OCI-LY1 (cell line): ENCODE results near the gene SSTR1.

Experiments used
- H2AFZ ChIP-seq: fragments of 200-600 bp; sonication (generic), shearing (Covaris generic); 2 replicates; pipeline ENCODE4 v1.6.0; 2014; ENCODE audit warnings: antibody characterized with exemption, mild to moderate bottlenecking, low read length
- H3F3A ChIP-seq: fragments of 200-600 bp; sonication (generic), shearing (Covaris generic); 2 replicates; pipeline ENCODE4 v1.6.0; 2014; ENCODE audit warnings: mild to moderate bottlenecking, antibody characterized with exemption, low read length, moderate library complexity; ENCODE audit not compliant: insufficient read depth
- H3K27ac ChIP-seq: fragments of 200-600 bp; sonication (generic); 2 replicates; pipeline ENCODE4 v1.5.1; 2014; ENCODE audit warnings: low read length, mixed run types, mild to moderate bottlenecking, low read depth; ENCODE audit not compliant: poor library complexity, severe bottlenecking
- H3K27me3 ChIP-seq: fragments of 200-600 bp; sonication (generic); 2 replicates; pipeline ENCODE4 v1.6.0; 2014; ENCODE audit warnings: antibody characterized with exemption, mild to moderate bottlenecking, low read length, moderate library complexity; ENCODE audit not compliant: insufficient read depth
- H3K36me3 ChIP-seq: fragments of 200-600 bp; sonication (generic); 2 replicates; pipeline ENCODE4 v1.6.1; 2014; ENCODE audit warnings: mild to moderate bottlenecking, antibody characterized with exemption, low read length, moderate library complexity, mixed read lengths; ENCODE audit not compliant: insufficient read depth
- H3K4me1 ChIP-seq: fragments of 200-600 bp; sonication (generic); 2 replicates; pipeline ENCODE4 v1.5.1; 2014; ENCODE audit warnings: mild to moderate bottlenecking, low read length, moderate library complexity; ENCODE audit not compliant: insufficient read depth, severe bottlenecking
- H3K4me2 ChIP-seq: fragments of 200-600 bp; sonication (generic), shearing (Covaris generic); 2 replicates; pipeline ENCODE4 v1.6.1; 2014; ENCODE audit warnings: low read length
- H3K4me3 ChIP-seq: fragments of 200-600 bp; sonication (generic); 2 replicates; pipeline ENCODE4 v1.5.1; 2014; ENCODE audit warnings: low read length, low read depth, mild to moderate bottlenecking, mixed read lengths; ENCODE audit not compliant: poor library complexity, severe bottlenecking
- H3K79me2 ChIP-seq: fragments of 200-600 bp; shearing (Covaris generic); 2 replicates; pipeline ENCODE4 v1.6.1; 2016; ENCODE audit warnings: mixed run types, low read length, mixed read lengths; ENCODE audit not compliant: insufficient read depth
- H3K9ac ChIP-seq: fragments of 200-600 bp; sonication (generic), shearing (Covaris generic); 2 replicates; pipeline ENCODE4 v1.6.1; 2014; ENCODE audit warnings: mild to moderate bottlenecking, low read length, mixed read lengths
- H3K9me2 ChIP-seq: fragments of 200-600 bp; sonication (generic), shearing (Covaris generic); 2 replicates; pipeline ENCODE4 v1.6.1; 2014; ENCODE audit warnings: low read depth, mild to moderate bottlenecking, low read length, mixed read lengths
- H3K9me3 ChIP-seq: fragments of 200-600 bp; shearing (Covaris generic); 2 replicates; pipeline ENCODE4 v1.6.1; 2014; ENCODE audit warnings: low read length, mixed read lengths
- H4K20me1 ChIP-seq: fragments of 200-600 bp; sonication (generic), shearing (Covaris generic); 2 replicates; pipeline ENCODE4 v1.6.0; 2016; ENCODE audit warnings: mild to moderate bottlenecking, low read length; ENCODE audit not compliant: insufficient read depth
- EZH2 ChIP-seq: fragments of 200-600 bp; sonication (generic), shearing (Covaris generic); IDR thresholded peaks from 2 replicates; pipeline ENCODE4 v1.8.0; 2017; ENCODE audit warnings: borderline replicate concordance, mixed run types, mild to moderate bottlenecking, antibody characterized with exemption, low read length, moderate library complexity, mixed read lengths
- TF ChIP-seq, protein P1 (sequence below): fragments of 200-600 bp; sonication (generic), shearing (Covaris generic); IDR thresholded peaks from 2 replicates; pipeline ENCODE4 v1.5.1; 2017; ENCODE audit warnings: mild to moderate bottlenecking, antibody characterized with exemption, low read length, moderate library complexity, mixed read lengths

Gene SSTR1

DNA sequence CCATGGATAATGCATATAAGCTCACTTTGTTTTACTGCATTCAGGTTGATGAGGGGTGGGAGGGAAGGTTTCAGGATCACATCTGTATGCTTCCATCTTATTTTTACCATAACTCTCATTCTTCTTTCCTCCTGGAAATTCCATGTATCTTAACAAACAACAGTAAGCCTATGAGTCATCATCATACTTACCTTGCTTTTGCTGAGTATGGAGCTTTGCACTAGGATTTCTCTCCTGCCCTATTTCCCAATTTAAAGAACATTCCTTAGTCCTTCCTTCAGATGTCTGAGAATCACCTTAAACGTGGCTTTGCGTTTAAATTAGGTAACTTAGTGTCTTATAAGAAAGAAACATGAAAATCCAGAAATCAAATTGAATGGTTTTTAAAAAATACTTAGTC lies 49.8 kb downstream of the SSTR1 start:
- Histone ChIP-seq H3K27me3 (no peaks in the 10 kb centered on the region), H3K9ac (no peak overlapping the region), H3K4me3 (no peak overlapping the region)

DNA sequence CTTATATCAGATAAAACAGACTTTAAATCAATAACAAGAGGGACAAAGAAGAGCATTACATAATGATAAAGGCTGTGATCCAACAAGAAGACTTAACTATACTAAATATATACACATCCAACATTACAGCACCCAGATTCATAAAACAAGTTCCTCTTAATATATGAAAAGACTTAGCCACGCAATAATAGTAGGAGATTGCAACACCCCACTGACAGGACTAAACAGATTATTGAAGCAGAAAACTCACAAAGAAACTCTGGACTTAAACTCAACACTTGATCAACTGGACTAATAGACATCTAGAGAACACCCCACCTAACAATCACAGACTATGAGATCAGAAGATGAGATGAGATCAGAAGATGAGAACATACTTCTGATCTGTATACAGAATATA lies 53.9 kb downstream of the SSTR1 start:
- H3K4me1 ChIP-seq, result no peaks in the 10 kb centered on the region
- no peak overlapping the region for H3K4me3 ChIP-seq
- no peak overlapping the region for H3K9ac ChIP-seq
- H3K27ac ChIP-seq, result no peak overlapping the region
- H3K36me3 ChIP-seq, result no peaks in the 10 kb centered on the region
- H3K4me2 ChIP-seq, result no peak overlapping the region
- no peaks in the 10 kb centered on the region for H3K9me2 ChIP-seq
- no peaks in the 10 kb centered on the region for H4K20me1 ChIP-seq
- no peak for TF ChIP-seq EZH2
- TF ChIP-seq, protein P1, sequence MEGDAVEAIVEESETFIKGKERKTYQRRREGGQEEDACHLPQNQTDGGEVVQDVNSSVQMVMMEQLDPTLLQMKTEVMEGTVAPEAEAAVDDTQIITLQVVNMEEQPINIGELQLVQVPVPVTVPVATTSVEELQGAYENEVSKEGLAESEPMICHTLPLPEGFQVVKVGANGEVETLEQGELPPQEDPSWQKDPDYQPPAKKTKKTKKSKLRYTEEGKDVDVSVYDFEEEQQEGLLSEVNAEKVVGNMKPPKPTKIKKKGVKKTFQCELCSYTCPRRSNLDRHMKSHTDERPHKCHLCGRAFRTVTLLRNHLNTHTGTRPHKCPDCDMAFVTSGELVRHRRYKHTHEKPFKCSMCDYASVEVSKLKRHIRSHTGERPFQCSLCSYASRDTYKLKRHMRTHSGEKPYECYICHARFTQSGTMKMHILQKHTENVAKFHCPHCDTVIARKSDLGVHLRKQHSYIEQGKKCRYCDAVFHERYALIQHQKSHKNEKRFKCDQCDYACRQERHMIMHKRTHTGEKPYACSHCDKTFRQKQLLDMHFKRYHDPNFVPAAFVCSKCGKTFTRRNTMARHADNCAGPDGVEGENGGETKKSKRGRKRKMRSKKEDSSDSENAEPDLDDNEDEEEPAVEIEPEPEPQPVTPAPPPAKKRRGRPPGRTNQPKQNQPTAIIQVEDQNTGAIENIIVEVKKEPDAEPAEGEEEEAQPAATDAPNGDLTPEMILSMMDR, result no peak
- no peaks in the 10 kb centered on the region for H3K79me2 ChIP-seq
- H3K9me3 ChIP-seq, result no peaks in the 10 kb centered on the region
- no peaks in the 10 kb centered on the region for H3K27me3 ChIP-seq
- no peak overlapping the region for H2AFZ ChIP-seq
- H3F3A ChIP-seq, result no peaks in the 10 kb centered on the region

More for the DNA sequence above, 49.8 kb downstream of the SSTR1 start:
- Histone ChIP-seq H3K4me1 (peaks cover under 1% of the 10 kb centered on the region), H3F3A (no peaks in the 10 kb centered on the region), H3K36me3 (no peaks in the 10 kb centered on the region; the same call in 1 of the 2 replicates), H2AFZ (no peak overlapping the region), H3K4me2 (no peak overlapping the region), H4K20me1 (no peaks in the 10 kb centered on the region), H3K9me2 (no peaks in the 10 kb centered on the region), H3K79me2 (no peaks in the 10 kb centered on the region), H3K9me3 (peaks cover 3% of the 10 kb centered on the region; the same call in 1 of the 2 replicates), H3K27ac (no peak overlapping the region)
- TF ChIP-seq EZH2, result no peak
